ENCODE measurements around the gene APBB2.

Gene APBB2

GRCh38 chr4:40874901-40875300 lies 339.4 kb downstream of the APBB2 start:
- DNase-seq (ENCODE audit: extremely low read depth, low read depth), result no peak
- H3K4me3 ChIP-seq (replicated peaks; ENCODE audit: low read depth, low read length), result no peak overlapping the region
- TF ChIP-seq CTCF (IDR thresholded peaks at IDR 0.05; ENCODE audit: low read depth, low read length, missing control alignments), result no peak

GRCh38 chr4:40874331-40874730 lies 340.0 kb downstream of the APBB2 start:
- H3K4me3 ChIP-seq (replicated peaks; ENCODE audit: low read depth, low read length), result no peak overlapping the region
- no peak for TF ChIP-seq CTCF (IDR thresholded peaks at IDR 0.05; ENCODE audit: low read depth, low read length, missing control alignments)
- no peak for DNase-seq (ENCODE audit: extremely low read depth, low read depth)

DNA sequence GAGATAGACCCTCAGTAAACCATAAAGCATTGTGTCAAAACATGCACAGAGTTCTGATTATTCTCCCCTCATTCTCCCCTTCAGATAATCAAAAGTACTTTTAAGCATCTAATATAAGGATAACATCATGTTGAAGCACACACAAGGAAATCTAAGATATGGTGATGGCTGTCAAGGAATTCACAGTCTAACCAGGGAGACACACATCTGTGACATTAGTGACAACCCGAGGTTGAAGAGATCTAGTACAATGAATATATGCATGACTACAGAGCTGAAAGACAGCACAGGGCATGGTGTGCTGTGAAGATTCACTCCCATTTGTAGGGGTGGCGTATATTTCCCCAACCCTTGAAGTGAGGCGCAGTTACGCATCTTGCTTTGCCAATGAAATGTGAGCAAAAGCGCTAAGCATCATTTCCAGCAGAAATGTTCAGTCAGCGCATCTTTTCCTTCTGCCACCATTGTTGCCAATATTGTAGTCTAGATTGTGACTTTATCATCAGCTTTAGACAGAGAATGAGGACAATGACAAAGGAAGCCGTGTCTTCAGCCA lies 342.6 kb downstream of the APBB2 start:
- TF ChIP-seq CTCF (IDR thresholded peaks at IDR 0.05; ENCODE audit: low read depth, low read length, missing control alignments), result no peak
- H3K4me3 ChIP-seq (replicated peaks; ENCODE audit: low read depth, low read length), result no peak overlapping the region
- no peak for DNase-seq (ENCODE audit: extremely low read depth, low read depth)

DNA sequence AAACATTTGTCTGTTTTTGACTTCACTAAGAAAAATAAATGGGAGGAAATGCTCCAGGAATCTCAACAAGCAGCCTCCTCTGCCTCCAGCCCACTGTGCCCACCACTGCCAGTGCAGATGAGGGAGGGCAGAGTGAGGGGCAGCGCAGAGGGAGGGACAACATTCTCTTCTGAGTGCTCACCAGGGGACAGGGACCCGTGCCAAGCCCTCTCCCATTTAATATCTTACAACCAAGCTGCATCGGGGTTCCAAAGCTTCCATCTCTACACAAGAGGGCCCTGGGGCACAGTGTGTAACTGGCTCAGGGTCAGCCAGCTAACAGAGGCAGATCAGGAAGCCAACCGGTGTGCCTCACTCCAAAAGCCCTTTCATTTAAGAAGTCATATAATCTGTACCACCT lies 344.2 kb downstream of the APBB2 start:
- TF ChIP-seq CTCF (IDR thresholded peaks at IDR 0.05; ENCODE audit: low read depth, low read length, missing control alignments), result no peak
- no peak for DNase-seq (ENCODE audit: extremely low read depth, low read depth)
- H3K4me3 ChIP-seq (replicated peaks; ENCODE audit: low read depth, low read length), result no peak overlapping the region

GRCh38 chr4:40865696-40866095 lies 348.6 kb downstream of the APBB2 start:
- no peak overlapping the region for H3K4me3 ChIP-seq (replicated peaks; ENCODE audit: low read depth, low read length)
- no peak for TF ChIP-seq CTCF (IDR thresholded peaks at IDR 0.05; ENCODE audit: low read depth, low read length, missing control alignments)
- no peak for DNase-seq (ENCODE audit: extremely low read depth, low read depth)

DNA sequence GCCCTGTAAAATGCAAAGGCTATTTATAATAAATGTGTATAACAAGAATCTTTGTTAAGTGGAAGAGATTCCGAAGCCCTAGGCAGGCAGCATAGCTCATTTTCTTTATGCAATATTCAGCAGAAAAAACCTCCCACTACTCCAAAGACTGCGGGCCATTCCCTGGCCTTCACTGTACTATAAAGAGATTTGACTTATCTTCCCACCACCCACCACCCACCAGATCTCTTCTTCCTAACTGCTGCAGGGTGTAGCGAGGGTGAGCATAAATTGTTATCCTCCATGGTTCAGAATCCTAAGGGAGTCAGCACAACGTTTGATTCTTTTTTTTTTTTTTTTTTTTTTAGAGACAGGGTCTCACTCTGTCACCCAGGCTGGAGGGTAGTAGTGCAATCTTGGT lies 349.8 kb downstream of the APBB2 start:
- TF ChIP-seq CTCF (IDR thresholded peaks at IDR 0.05; ENCODE audit: low read depth, low read length, missing control alignments), result no peak

GRCh38 chr4:40858962-40859361 lies 355.4 kb downstream of the APBB2 start:
- no peak for DNase-seq (ENCODE audit: extremely low read depth, low read depth)
- H3K4me3 ChIP-seq (replicated peaks; ENCODE audit: low read depth, low read length), result no peak overlapping the region
- TF ChIP-seq CTCF (IDR thresholded peaks at IDR 0.05; ENCODE audit: low read depth, low read length, missing control alignments), result no peak

More for the DNA sequence above, 349.8 kb downstream of the APBB2 start:
- H3K4me3 ChIP-seq (replicated peaks; ENCODE audit: low read depth, low read length), result no peak overlapping the region
- no peak for DNase-seq (ENCODE audit: extremely low read depth, low read depth)
